DMS153 treated with DMSO at 0.1 percent for 48 hours (cell line): ENCODE results near the gene PHOX2B.
"Not testable (repeated sequence)": the region's sequence is repeated elsewhere in the genome, so short reads cannot be mapped to it uniquely, and the experiment has no call there.

Experiments used
- DNase-seq: peaks from one replicate; lab custom pipeline; 2025; ENCODE audit not compliant: unreplicated experiment; lab: John Stamatoyannopoulos, UW

Gene PHOX2B

DNA sequence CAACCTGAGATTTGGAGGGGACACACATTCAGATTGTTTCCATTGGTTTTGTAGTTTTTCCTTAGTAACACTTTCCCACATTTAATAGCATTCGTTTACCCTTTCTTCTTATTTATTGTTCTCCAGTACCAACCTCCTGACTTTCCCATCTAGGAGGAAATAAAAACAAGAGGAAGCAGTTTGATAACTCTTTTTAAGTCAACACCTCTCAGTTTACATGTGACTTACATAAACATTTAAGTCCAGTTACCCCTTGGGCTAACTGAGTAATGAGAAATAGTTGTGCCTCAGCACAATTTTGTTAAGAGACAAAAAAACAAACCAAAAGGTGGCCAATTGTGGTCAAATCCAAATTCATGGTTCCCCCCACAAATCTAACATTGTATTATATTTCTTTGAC, 34.8 kb downstream of the PHOX2B start:
- no peak for DNase-seq

DNA sequence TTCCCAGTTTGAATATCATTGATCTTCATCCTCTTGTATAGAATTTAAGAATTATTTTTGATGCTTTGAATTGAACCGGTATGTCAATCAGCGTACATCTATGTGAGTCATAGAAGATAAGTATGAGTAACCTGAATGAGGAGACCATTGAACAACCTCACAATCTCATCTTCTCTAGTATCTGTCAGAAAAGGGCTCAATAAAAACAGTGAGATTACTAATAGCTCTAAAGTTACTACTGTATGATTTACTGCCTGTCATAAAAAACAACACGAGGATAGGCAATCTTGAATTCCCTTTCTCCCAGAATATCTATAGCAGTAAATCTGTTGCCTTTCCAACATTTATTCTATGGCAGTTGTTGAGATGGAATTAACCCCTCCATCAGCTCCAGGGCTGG, 36.1 kb downstream of the PHOX2B start:
- no peak for DNase-seq

DNA sequence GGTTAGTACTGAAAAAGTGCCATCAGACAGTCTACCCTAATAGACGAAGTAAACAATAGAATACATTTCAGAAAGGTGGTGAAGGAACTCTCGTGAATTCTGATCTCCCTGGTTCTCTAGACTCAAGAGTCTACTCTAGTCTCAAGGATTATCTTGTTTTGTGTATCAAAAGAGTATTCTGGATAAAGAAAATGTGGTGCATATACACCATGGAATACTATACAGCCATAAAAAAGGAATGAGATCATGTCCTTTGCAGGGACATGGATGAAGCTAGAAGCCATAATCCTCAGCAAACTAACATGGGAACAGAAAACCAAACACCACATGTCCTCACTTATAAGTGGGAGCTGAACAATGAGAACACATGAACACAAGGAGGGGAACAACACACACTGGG, 36.9 kb downstream of the PHOX2B start:
- not testable (repeated sequence) for DNase-seq

DNA sequence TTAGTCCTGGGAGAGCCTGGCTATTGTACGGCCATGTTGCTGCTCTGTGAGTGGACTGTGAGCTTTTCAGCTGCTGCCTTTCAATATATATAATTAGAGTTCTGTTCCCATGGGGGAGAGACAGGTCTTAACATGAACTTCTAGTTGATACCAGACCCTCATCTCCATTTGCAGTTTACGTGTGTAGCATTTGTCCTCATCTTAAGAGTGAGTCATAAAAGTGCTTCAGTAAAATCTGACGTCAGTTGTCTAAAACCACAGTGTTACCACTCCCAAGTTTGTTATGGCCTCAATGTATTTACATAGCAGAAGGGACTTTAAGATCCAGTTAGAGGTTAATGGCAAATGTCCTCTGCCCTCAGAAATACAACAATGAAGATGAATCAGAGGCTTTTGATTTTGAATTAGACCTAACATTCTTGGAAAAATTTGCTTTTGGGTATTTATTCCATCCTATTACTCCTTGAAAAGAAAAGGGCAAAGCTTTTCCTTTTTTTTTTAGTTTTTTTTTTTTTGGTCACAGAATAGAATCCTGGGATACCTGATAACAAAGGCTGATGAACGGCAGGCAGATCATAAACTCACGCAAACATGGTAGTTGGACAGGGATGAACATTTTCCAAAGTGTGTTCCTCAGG, 38.6 kb downstream of the PHOX2B start:
- DNase-seq, result peak; percentile 48

DNA sequence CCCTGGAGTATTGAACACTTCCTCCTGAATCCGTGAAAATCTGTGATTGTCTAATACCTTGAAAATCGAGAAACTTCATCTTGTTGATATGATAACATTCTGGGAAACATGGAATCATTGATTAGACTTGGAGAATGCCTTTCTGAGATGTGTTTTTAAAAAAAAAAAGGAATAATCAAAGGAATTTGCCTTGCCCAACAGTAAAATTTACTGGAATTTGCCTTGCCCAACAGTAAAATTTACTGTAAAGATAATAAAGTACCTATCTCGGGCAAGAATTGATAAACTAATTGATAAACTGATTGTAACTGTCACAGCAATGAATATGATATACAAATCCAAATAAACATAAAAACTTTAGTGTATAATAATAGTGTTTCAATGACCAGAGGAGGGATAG, 44.7 kb downstream of the PHOX2B start:
- no peak for DNase-seq

DNA sequence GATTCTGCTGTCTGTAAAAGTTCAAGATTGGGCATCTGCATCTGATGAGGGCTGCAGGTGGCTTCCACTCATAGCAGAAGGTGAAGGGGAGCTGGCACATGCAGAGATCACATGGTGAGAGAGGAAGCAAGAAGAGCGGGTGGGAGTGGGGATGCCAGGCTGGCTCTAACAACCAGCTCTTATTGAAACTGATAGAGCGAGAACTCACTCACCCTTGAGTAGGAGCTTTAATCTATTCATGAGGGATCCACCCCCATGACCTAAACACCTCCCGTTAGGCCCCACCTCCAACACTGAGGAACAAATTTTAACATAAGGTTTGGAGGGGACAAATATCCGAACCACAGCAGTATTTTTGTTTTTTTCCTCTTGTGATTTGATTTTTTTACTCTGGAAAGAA, 45.8 kb downstream of the PHOX2B start:
- no peak for DNase-seq

DNA sequence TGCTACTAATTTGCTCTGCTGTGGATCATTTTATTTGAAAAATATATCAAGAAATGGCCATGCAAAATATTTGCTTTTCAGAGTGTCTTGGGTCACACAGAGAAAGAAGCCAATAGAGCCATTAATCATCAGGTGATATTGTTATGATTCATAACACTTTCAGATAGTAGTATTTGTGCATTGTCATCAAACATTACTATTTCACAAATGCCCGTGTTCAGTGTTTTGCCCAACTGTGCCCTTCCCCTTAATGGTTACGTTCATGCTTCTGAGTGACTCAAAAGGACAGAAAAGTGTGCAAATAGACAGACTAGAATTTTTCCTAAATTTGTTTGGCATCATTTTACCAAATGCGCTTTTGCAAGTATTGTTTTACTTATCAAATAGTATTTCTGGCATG, 46.5 kb downstream of the PHOX2B start:
- DNase-seq, result no peak

DNA sequence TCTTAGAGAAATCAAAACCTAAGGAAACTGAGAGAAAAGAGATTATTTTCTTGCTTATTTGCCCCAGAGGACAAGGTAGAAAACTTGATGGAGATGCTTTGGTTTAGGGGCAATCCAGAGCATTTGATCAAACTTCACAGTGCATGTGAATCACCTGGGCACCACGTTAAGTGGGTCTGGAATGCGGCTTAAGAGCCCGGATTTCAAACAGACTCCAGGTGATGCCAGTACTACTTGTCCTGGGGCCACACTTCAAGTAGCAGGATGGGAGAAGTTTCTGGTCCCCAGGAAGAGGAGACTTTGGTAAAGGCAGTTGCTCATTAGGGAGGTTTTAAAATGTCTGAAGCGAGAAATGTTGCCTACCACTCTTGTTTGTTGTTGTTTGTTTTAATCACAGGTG, 51.8 kb downstream of the PHOX2B start:
- DNase-seq, result no peak

DNA sequence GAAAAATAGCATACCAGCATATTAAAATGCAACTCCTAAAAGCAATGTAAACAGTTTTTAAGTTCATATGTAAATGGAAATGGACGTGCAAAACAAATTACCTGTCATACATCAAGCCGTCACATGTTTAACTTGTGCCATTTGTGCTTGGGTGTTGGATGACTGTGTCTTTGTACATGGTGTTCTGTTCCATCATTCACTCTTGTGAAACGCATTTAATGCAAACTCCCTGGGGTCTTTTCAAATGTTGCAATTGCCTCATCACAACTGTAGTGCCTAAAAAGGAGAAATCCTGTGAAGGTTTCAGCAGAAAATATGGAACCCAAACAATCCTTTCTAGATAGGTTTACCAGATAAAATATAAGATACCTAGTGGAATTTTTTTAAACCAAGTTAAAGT, 52.4 kb downstream of the PHOX2B start:
- DNase-seq, result no peak
